OCI-LY7 (cell line): Measurements from ENCODE around the gene HMBS.

Experiments
- EZH2phosphoT487 ChIP-seq: fragments of 200-600 bp; sonication (generic); IDR thresholded peaks from 2 replicates; pipeline ENCODE4 v1.6.1; 2018; ENCODE audit warnings: low read depth, borderline replicate concordance, mild to moderate bottlenecking, mixed run types, antibody characterized with exemption, low read length, moderate library complexity, mixed read lengths
- TF ChIP-seq, protein P1 (sequence below): fragments of 200-600 bp; sonication (generic); conservative IDR thresholded peaks from 2 replicates; pipeline ENCODE4 v1.5.1; 2014; ENCODE audit warnings: mild to moderate bottlenecking, antibody characterized with exemption, low read length, moderate library complexity, mixed read lengths

DNA sequence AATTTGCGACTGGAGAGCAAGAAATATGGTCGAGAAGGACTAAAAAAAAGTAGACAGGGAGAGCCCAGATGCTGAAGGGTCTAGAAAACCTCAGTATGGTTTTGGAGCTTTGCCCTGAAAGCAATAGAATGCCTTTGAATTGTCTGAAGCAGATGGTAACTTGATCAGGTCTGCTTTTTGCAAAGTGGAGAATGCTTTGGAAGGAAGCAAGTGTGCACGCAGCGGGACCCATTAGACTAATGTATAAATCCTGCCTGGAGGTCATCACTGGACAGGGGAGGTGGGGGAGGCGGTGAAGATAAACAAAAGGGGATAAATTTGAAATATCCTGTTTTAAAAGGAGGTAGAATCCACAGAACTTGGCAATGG, 35.9 kb downstream of the HMBS start:
- TF ChIP-seq, protein P1, sequence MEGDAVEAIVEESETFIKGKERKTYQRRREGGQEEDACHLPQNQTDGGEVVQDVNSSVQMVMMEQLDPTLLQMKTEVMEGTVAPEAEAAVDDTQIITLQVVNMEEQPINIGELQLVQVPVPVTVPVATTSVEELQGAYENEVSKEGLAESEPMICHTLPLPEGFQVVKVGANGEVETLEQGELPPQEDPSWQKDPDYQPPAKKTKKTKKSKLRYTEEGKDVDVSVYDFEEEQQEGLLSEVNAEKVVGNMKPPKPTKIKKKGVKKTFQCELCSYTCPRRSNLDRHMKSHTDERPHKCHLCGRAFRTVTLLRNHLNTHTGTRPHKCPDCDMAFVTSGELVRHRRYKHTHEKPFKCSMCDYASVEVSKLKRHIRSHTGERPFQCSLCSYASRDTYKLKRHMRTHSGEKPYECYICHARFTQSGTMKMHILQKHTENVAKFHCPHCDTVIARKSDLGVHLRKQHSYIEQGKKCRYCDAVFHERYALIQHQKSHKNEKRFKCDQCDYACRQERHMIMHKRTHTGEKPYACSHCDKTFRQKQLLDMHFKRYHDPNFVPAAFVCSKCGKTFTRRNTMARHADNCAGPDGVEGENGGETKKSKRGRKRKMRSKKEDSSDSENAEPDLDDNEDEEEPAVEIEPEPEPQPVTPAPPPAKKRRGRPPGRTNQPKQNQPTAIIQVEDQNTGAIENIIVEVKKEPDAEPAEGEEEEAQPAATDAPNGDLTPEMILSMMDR = no peak
- no peak for TF ChIP-seq EZH2phosphoT487
